ENCODE measurements around the gene TRIM24. TPM values are rescaled to one million over a fixed set of nuclear protein-coding genes. Genes with fewer than 3 reads are reported as not detected.

TRIM24 gene
- total and polyA plus RNA-seq, 2 donors from 2014 or later: 7.6 to 16.8 TPM

GRCh38 chr7:138510003-138510402, 49.9 kb downstream of the TRIM24 start:
- H3K9ac ChIP-seq (ENCODE audit: low read length in 3 of 3): no peak overlapping the region
- intact Hi-C loops (cut with DNase I): no loop called here
- H3K9me3 ChIP-seq (ENCODE audit: control insufficient read depth in 2 of 3, insufficient read depth in 1 of 3, low read length in 3 of 3): peaks cover 0 to 7% (median 0%) of the 10 kb centered on the region in 3 donors
- H3K4me1 ChIP-seq (ENCODE audit: control insufficient read depth in 2 of 3, insufficient read depth in 2 of 3, low read depth in 1 of 3, low read length in 3 of 3): no peaks in the 10 kb centered on the region
- DNase-seq: no peak
- no peak overlapping the region for H3K27ac ChIP-seq (ENCODE audit: low read depth in 2 of 2, low read length in 2 of 2)
- H3K27me3 ChIP-seq (ENCODE audit: control insufficient read depth, insufficient read depth, low read length): no peaks in the 10 kb centered on the region
- no peak overlapping the region for H3K4me3 ChIP-seq (ENCODE audit: low read length in 3 of 3)
- FAIRE-seq: no peak
- H3K36me3 ChIP-seq (ENCODE audit: control insufficient read depth in 2 of 3, insufficient read depth in 3 of 3, low read length in 3 of 3): peaks cover 2 to 7% (median 5%) of the 10 kb centered on the region in 3 donors
- no peak for TF ChIP-seq CTCF (IDR thresholded peaks at IDR 0.05; ENCODE audit: borderline replicate concordance, extremely low read depth, insufficient read depth)

GRCh38 chr7:138512092-138512858, 52.2 kb downstream of the TRIM24 start:
- Histone ChIP-seq H3K9me3 (ENCODE audit: control insufficient read depth in 2 of 3, insufficient read depth in 1 of 3, low read length in 3 of 3) (peaks cover 0 to 7% (median 0%) of the 10 kb centered on the region in 3 donors), H3K36me3 (ENCODE audit: control insufficient read depth in 2 of 3, insufficient read depth in 3 of 3, low read length in 3 of 3) (peaks cover 2 to 7% (median 5%) of the 10 kb centered on the region in 3 donors), H3K27me3 (ENCODE audit: control insufficient read depth, insufficient read depth, low read length) (no peaks in the 10 kb centered on the region), H3K4me3 (ENCODE audit: low read length in 3 of 3) (no peak overlapping the region), H3K4me1 (ENCODE audit: control insufficient read depth in 2 of 3, insufficient read depth in 2 of 3, low read depth in 1 of 3, low read length in 3 of 3) (no peaks in the 10 kb centered on the region), H3K27ac (ENCODE audit: low read depth in 2 of 2, low read length in 2 of 2) (no peak overlapping the region), H3K9ac (ENCODE audit: low read length in 3 of 3) (no peak overlapping the region)
- DNase-seq (no peak), FAIRE-seq (no peak)
- intact Hi-C loops (cut with DNase I): no loop called here
- no peak for TF ChIP-seq CTCF (IDR thresholded peaks at IDR 0.05; ENCODE audit: borderline replicate concordance, extremely low read depth, insufficient read depth)

GRCh38 chr7:138512885-138513284, 52.8 kb downstream of the TRIM24 start:
- Histone ChIP-seq H3K9me3 (ENCODE audit: control insufficient read depth in 2 of 3, insufficient read depth in 1 of 3, low read length in 3 of 3) (peaks cover 0 to 7% (median 0%) of the 10 kb centered on the region in 3 donors), H3K4me1 (ENCODE audit: control insufficient read depth in 2 of 3, insufficient read depth in 2 of 3, low read depth in 1 of 3, low read length in 3 of 3) (no peaks in the 10 kb centered on the region), H3K36me3 (ENCODE audit: control insufficient read depth in 2 of 3, insufficient read depth in 3 of 3, low read length in 3 of 3) (peaks cover 2 to 7% (median 5%) of the 10 kb centered on the region in 3 donors), H3K27me3 (ENCODE audit: control insufficient read depth, insufficient read depth, low read length) (no peaks in the 10 kb centered on the region), H3K27ac (ENCODE audit: low read depth in 2 of 2, low read length in 2 of 2) (no peak overlapping the region), H3K4me3 (ENCODE audit: low read length in 3 of 3) (no peak overlapping the region), H3K9ac (ENCODE audit: low read length in 3 of 3) (no peak overlapping the region)
- FAIRE-seq: no peak
- no peak for DNase-seq
- TF ChIP-seq CTCF (IDR thresholded peaks at IDR 0.05; ENCODE audit: borderline replicate concordance, extremely low read depth, insufficient read depth): no peak
- intact Hi-C loops (cut with DNase I): no loop called here

All from kidney (tissue), 14 donors.